Urinary bladder (tissue), 4 donors: ENCODE data around the gene SETD9. TPM values are rescaled to one million over a fixed set of nuclear protein-coding genes. Genes with fewer than 3 reads are reported as not detected.

Experiments used
- DNase-seq: peaks from one replicate; pipeline ENCODE4 v3.0.0-alpha.2; 2015; ENCODE audit errors: extremely low spot score
- H3K27ac ChIP-seq: one replicate; pipeline ENCODE4 v1.5.1; 2013; ENCODE audit warnings: low read depth, mild to moderate bottlenecking, moderate library complexity
- H3K36me3 ChIP-seq: one replicate; pipeline ENCODE4 v1.6.1; 2013; ENCODE audit warnings: mild to moderate bottlenecking, moderate library complexity; ENCODE audit not compliant: insufficient read depth
- H3K4me1 ChIP-seq: one replicate; pipeline ENCODE4 v1.6.1; 2013; ENCODE audit warnings: mild to moderate bottlenecking, moderate library complexity; ENCODE audit not compliant: insufficient read depth
- H3K4me3 ChIP-seq: one replicate; pipeline ENCODE4 v1.5.1; 2013; ENCODE audit warnings: low read depth, low read length
- WGBS: extraction: QIAGEN DNeasy Blood & Tissue Kit; methylation state at CpG from one replicate; pipeline ENCODE4 v1.1.7; 2013; 5-methylcytosine and 5-hydroxymethylcytosine counted together
- polyA plus RNA-seq: library from polyadenylated mRNA; stranded (reverse); fragments of 200-250 nt; gene quantifications from one replicate; pipeline ENCODE4 v1.2.3, GENCODE V29; 2013
- total RNA-seq: library from RNA; depleted of rRNA; stranded (reverse); fragments of >200 nt; gene quantifications from one replicate; pipeline ENCODE4 v1.2.3, GENCODE V29; 2014
- donor health status: healthy with polysubstance abuse.
- donor health status: healthy.

SETD9 gene
- total and polyA plus RNA-seq, 2 donors = 4.8 to 8.7 TPM

DNA sequence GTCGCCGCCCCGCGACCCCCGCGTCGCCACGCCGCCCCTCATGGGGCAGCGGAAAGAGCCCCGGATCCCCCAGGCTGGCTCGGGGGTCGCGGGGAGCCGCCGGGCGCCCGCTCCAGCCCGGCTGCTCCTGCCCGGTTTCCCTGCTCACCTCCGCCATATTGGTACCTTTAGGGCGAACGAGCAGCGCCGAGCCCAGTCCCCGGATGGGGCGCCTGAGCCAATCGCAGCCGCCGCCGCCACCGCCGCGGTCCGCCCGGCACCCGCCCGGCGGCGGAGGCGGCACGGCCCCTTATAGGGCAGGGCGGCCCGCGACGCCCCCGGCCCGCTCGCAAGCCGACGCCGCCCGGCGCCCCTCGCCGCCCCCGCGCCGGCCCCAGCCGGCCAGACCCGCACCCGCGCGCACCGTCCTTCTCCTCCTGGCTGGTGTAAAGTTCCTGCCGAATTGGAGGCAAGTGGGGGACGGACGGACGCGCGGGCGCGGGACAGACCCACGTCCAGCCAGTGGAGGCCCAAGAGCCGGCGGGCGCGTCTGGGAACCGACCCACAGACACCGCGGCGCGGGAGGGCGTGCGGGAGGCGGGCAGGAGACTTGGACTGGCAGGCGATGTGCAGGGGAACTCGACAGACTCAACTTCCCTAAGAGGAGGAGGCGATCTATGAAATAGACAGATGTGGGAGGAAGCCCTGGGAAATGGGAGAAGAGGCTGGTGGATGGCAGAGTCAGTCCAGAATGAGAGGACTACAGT is 42.7 kb downstream of the SETD9 start, which contains the start of gene MIER3:
Gene MIER3, minus strand, starts transcription at position 178 of the 746 bp plus-strand sequence. Its CDS starts 21 bp downstream, at position 157.
- peak within 1 kb of the TSS; percentile 100 for H3K4me3 ChIP-seq
- under 1% methylated on average over 89 of the region's 89 CpGs for WGBS
- no peaks in the 10 kb centered on the region for H3K4me1 ChIP-seq
- H3K27ac ChIP-seq = peak within 1 kb of the TSS; percentile 94
- DNase-seq = no peak
- H3K36me3 ChIP-seq = no peaks in the 10 kb centered on the region

DNA sequence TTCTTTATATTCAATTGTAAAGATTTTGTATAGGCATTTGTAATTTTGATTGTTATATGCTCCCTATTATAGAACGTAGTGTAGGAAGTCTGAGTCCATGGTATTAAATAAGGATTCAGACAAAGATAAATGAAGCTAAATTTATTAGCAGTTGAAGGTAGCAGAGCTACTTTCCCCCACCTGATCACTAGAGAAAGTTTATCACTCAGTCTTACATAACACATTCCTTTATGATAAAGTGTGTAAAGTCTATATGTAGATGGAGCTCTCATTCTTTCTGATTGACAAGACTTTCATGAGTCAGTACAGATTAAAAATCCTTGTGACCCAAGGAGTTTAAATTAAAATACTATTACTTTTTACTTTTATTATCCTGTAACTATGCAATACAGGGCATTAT is 44.9 kb downstream of the SETD9 start:
- no peak for DNase-seq
- H3K4me1 ChIP-seq = no peaks in the 10 kb centered on the region
- H3K4me3 ChIP-seq = no peak overlapping the region
- H3K36me3 ChIP-seq = no peaks in the 10 kb centered on the region
- no peak overlapping the region for H3K27ac ChIP-seq
- WGBS = 90% methylated on average over 1 of the region's 1 CpG

DNA sequence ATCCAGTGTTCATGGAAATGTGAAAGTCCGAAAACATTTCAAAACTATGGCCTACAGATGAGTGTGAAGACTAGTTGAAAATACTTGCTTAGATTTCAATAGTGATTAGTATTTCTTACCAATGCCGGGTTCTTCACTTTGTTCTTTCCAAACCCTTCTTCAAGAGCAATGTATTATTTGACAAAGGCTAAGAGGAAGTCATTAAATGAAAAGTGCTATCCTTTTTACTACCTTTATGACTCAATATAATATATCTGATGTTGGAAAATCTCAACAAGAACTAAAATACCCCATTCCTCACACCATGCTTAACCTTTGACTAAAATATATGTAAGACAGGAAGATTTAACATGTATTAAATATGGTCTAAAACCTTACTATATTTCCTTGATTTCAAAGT is 49.2 kb downstream of the SETD9 start:
- H3K4me1 ChIP-seq = no peaks in the 10 kb centered on the region
- no peak overlapping the region for H3K27ac ChIP-seq
- H3K4me3 ChIP-seq = no peak overlapping the region
- no peaks in the 10 kb centered on the region for H3K36me3 ChIP-seq
- DNase-seq = no peak
- 84% methylated on average over 2 of the region's 2 CpGs for WGBS

DNA sequence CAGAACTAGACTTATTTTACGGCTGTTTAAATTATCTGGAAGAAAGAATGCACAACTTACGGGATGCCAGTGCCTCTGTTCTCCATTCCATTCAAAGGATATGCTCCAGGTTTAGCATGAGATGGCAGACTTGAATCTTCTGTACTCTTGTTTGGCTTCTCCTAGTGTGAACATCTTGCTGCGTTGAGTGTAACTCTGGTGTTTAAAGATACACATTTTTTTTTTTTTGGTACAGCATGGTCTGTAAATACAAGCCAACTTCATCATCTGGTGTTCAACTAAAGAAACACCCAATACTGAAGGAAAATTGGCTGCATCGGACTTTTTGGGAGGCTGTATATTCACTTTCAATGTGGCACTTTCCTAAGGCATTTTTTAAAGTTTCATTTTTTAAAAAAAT is 49.9 kb downstream of the SETD9 start:
- Histone ChIP-seq H3K36me3 (no peaks in the 10 kb centered on the region), H3K4me3 (no peak overlapping the region), H3K4me1 (no peaks in the 10 kb centered on the region), H3K27ac (no peak overlapping the region)
- DNase-seq = no peak
- WGBS = 58% methylated on average over 4 of the region's 4 CpGs

DNA sequence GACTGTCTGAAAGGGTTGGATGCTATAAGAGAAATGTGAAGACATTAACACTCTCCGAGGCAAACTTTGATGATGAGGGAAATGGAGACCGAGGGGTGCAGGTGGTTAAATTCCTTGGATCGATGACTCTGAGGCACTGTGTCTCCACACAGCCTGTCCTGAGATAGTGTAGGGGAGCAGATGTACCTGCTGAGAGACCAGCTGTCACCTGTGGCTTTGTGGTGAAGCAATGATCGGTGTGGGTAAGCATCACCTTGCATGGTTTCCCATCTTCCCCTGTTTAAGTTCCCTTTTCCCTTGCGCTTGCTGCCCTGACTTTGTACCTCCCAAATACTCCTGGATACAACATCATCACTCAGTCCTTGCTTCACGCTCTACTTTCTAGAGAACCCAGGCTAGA is 52.4 kb downstream of the SETD9 start:
- no peaks in the 10 kb centered on the region for H3K36me3 ChIP-seq
- no peak for DNase-seq
- no peak overlapping the region for H3K27ac ChIP-seq
- no peaks in the 10 kb centered on the region for H3K4me1 ChIP-seq
- H3K4me3 ChIP-seq = no peak overlapping the region
- WGBS = 88% methylated on average over 6 of the region's 6 CpGs

DNA sequence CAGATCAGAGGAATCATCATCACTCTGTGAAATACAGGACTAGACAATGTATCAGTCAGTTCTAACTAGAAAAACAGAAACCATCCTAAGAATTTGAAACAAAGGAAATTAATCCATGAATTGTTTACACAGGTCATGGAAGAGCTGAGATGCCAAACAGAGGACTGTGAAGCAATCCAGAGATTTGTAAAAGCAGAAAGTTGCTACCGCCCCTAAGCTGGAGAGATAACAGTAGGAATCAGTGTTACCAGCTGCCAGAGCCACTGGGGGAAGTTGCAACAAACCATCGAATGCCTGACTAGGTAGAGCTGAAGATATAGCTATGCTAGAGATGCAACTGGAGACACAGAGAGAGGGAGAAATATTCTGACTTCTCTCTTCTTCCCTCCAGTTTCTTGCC is 52.9 kb downstream of the SETD9 start:
- Histone ChIP-seq H3K4me3 (no peak overlapping the region), H3K36me3 (no peaks in the 10 kb centered on the region), H3K4me1 (no peaks in the 10 kb centered on the region), H3K27ac (no peak overlapping the region)
- no peak for DNase-seq
- WGBS = 25% methylated on average over 2 of the region's 2 CpGs

DNA sequence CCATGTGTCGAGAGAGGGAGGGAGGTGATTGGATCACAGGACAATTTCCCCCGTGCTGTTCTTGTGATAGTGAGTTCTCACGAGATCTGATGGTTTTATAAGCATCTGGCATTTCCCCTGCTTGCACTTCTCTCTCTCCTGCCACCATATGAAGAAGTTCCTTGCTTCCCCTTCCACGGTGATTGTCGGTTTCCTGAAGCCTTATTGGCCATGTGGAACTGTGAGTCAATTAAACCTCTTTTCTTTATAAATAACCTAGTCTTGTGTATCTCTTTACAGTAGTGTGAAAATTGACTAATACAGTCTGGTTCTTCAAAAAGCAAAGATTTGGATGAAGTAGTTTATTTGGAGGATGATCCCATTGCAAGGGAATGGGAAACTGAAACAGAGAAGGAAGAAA is 53.9 kb downstream of the SETD9 start:
- Histone ChIP-seq H3K4me1 (no peaks in the 10 kb centered on the region), H3K4me3 (no peak overlapping the region), H3K36me3 (no peaks in the 10 kb centered on the region), H3K27ac (no peak overlapping the region)
- 58% methylated on average over 5 of the region's 5 CpGs for WGBS
- DNase-seq = no peak

DNA sequence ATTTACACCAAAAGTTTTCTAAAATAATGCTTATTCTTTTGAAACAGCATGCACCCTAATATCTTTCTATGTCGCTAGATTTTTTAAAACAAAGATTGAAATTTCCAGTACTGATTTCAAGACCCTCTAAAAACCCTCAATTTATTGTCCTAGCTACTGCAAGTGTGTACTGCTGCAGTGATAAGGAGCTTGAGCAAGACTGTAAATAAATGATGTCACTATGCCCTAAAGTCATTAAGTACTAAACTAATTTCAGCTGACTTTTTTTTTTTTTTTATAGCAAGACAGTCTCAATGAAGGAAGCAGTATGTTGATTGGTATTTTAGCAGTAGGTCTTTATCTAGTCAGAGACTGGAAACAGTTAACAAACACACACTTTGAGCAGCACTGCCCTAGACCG is 54.8 kb downstream of the SETD9 start:
- H3K36me3 ChIP-seq = no peaks in the 10 kb centered on the region
- no peak for DNase-seq
- 52% methylated on average over 2 of the region's 2 CpGs for WGBS

More for the DNA sequence above, 54.8 kb downstream of the SETD9 start:
- no peaks in the 10 kb centered on the region for H3K4me1 ChIP-seq
- no peak overlapping the region for H3K27ac ChIP-seq
- H3K4me3 ChIP-seq = no peak overlapping the region

Other genes starting within 250 kb of the SETD9 start
- gene MAP3K1, start 94.0 kb upstream of the SETD9 start, total RNA-seq = 62.2 TPM
- gene MAP3K1, start 94.0 kb upstream of the SETD9 start, polyA plus RNA-seq = 3.7 TPM
- 36.6 TPM for gene MIER3, start 42.5 kb downstream of the SETD9 start, total RNA-seq
- gene MIER3, start 42.5 kb downstream of the SETD9 start, polyA plus RNA-seq = 8.7 TPM